GM21723 (cell line): ENCODE data around the gene EFCC1.
"Not testable (repeated sequence)": the region's sequence is repeated elsewhere in the genome, so short reads cannot be mapped to it uniquely, and the experiment has no call there.

ENCODE experiments used
- ATAC-seq: cut with Tn5 transposase; IDR thresholded peaks from one replicate; pipeline ENCODE4 v1.9.1; 2021; ENCODE audit warnings: mild to moderate bottlenecking, moderate library complexity; ENCODE audit not compliant: unreplicated experiment

Gene EFCC1

GRCh38 chr3:129051871-129052340 lies 50.8 kb downstream of the EFCC1 start:
- ATAC-seq = no peak

- ATAC-seq = no peak
These were observed 51.6 kb downstream of the EFCC1 start for GRCh38 chr3:129052675-129053074.

DNA sequence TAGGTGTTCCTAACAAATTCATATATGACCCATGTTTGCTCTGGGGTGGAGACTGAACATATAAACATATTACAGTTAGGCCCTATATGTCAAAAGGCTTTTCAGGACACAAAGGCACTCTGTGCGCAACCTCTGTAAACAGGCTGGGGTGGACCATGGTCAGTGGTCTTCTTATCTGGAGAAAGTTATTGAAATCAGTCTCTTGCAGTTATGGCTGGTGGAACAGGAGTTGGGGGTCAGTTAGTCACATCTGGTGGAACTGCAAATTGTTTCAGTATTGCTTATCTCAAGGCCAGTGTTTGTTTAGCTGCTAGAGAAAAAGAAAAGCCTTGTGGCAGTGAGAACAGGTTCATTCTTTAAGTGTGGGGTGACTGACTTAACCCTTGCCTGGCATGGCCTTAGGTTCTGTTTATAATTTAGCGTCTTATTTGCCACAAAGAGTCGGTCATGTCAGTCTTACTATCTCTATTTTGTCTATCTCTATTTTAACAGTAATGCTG lies 53.6 kb downstream of the EFCC1 start:
- ATAC-seq = no peak

DNA sequence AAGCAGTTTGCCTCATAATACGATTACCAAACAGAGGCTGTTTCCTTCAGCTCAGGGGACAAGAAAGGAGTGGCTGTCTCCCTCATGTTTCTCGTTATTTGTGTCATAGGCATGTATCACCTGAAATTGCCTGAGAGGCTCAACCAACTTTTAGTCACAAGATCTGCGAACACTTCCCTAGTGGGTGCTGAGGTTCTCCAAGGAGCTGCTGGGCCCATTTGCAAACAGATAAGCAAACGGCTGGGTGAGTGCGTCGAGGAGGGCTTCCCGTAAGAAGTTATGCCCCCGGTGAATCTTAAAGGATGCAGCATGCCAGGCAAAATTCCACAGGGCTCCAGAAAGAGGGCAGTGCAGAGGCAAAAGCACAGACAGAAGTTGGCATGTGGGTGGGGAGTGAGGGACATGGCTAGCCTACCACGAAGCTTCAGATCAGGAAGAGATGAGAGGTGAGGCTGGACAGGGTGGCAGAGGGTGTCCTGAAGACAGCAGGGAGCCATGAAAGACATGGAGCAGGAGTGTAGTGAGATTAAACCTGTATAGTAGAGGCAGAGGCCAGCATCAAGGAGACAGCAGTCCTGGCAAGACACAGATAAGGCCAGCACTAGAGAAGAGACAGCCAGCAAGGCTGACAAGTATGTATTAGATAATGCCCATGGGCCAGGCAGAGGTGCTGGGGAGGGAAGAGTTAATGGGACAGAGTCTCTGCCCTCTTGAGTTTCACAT lies 55.5 kb downstream of the EFCC1 start:
- no peak for ATAC-seq

GRCh38 chr3:129057249-129057648 lies 56.1 kb downstream of the EFCC1 start:
- ATAC-seq = no peak

- ATAC-seq = no peak
These were observed 57.5 kb downstream of the EFCC1 start for GRCh38 chr3:129058441-129059200.

- ATAC-seq = no peak
These were observed 58.3 kb downstream of the EFCC1 start for GRCh38 chr3:129059311-129059958.

DNA sequence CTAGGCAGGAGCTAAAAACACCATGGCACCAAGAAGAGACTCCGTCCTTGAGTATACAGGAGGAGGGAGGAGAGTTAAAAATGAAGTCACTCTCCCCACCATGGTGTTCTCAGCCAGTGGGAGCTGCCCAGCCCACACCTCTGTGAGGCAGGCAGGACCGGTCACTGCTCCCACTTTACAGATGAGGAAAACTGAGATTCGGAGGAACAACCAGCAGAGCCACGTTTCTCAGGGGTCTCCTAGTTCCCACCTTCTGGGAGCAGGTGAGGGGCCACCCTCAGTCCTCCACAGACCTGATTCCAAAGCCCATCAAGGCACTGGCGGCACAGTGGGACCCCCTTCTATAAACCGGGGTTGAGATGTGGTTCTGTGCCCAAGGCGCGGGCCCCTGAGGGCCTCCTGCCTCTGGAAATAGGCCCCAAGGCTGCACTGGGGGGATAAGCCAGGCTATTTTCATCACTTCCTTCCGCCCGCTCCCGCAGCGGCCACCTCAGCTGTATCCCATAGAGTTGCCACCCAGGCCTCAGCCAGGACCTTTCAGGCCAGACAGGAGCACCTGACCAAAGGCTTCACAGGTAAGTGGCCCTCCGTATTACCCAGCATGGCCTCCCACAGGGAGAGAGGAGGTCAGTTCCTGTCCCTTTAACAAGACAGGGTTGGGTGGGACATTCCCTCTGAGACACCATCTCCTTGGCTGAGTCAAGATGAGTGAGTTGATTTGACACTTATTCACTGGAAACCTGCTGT lies 59.3 kb downstream of the EFCC1 start, which contains the start of gene GP9:
Gene GP9, plus strand, starts transcription at position 504 of the 747 bp plus-strand sequence. CDS start 961 bp downstream, outside the sequence.
- no peak for ATAC-seq

DNA sequence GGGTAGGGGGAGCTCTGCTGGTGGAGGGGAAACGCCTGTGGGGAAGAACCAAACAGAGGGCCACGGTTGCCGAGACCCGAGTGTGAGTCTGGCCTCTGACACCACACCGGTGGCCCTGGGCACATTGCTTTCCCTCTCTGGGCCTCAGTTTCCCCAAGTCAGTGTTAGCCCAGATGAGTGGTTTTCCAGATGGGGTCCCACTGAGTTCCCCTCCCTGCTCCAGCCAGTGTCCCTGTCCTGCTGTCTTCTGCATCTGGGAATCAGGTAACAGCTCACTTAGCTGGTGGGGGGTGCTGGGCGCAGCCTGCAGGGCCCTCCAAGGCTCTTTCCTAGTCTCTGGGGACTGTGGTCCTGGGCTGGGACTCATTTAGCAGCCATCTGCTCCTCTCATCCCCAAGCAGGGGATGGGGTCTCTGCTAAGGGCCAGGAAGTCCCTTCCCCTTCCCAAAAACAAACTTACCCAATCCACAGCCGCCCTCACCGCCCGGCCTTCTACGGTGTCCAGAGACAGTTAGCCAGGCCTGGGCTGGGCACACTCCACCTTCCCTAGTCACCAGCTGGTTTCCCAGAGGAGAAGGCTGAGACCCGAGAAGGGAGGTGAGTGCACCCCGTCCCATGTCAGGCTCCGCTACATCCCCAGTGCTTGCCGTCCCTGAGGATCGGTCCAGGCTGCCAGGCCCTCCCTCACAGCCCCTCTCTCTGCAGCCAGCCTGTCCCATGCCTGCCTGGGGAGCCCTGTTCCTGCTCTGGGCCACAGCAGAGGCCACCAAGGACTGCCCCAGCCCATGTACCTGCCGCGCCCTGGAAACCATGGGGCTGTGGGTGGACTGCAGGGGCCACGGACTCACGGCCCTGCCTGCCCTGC lies 60.2 kb downstream of the EFCC1 start:
- no peak for ATAC-seq

- ATAC-seq = no peak
These were observed 61.1 kb downstream of the EFCC1 start for GRCh38 chr3:129061888-129062834.

- no peak for ATAC-seq
These were observed 62.1 kb downstream of the EFCC1 start for GRCh38 chr3:129063091-129063640.

GRCh38 chr3:129063841-129064482 lies 62.9 kb downstream of the EFCC1 start:
- ATAC-seq = no peak

DNA sequence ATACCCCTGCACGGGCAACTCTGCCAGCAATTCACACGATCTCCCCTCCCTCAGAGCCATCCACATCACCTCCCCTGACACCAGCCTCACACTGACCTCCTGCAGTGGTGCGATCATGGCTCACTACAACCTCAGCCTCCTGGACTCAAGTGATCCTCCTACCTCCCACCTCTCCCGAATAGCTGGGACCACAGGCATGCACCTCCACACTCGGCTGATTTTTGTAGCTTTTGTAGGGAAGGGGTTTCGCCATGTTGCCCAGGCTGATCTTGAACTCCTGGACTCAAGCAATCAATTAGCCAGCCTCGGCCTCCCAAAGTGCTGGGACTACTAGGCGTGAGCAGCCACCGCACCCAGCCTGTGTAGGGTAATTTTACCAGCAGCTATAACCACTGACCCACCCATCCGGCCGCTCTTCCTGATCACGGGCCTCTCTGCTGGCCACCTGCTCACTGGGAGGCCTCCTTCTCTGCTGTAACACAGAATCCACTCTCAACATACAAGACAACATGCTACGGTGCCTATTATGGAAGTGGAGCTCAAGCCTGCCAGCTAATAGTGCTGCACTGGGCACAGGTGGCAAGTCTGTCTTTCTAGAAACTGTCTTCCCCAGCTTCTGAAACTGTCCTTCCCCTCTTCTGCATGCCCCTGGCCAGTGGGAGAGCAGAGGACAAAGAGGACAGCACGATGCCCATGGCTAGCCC lies 64.1 kb downstream of the EFCC1 start:
- no peak for ATAC-seq

DNA sequence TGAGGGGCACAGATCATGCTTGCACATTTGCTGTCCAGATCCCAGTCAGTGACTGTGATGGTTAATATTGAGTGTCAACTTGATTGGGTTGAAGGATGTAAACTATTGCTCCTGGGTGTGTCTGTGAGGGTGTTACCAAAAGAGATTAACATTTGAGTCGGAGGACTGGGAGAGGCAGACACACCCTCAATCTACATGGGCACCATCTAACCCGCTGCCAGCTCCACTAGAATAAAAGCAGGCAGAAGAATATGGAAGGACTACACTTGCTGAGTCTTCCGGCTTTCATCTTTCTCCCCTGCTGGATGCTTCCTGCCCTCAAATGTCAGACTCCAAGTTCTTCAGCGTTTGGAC lies 64.6 kb downstream of the EFCC1 start:
- ATAC-seq = no peak

GRCh38 chr3:129067719-129068118 lies 66.6 kb downstream of the EFCC1 start:
- not testable (repeated sequence) for ATAC-seq

DNA sequence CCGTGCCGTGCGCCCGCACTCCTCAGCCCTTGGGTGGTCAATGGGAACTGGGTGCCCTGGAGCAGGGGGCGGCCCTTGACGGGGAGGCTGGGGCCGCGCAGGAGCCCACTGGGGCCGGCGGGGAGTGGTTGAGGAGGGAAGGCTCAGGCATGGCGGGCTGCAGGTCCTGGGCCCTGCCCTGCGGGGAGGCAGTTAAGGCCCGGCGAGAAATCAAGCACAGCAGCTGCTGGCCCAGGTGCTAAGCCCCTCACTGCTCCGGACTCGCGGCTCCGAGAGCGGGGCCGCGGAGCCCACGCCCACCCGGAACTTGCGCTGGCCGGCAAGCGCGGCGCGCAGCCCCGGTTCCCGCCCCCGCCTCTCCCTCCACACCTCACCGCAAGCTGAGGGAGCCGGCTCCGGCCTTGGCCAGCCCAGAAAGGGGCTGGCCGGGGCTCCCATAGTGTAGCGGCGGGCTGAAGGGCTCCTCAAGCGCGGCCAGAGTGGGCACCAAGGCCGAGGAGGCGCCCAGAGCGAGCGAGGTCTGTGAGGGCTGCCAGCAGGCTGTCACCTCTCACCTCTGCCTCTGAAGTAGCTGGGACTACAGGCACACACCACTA lies 67.3 kb downstream of the EFCC1 start:
- no peak for ATAC-seq
